NCI-H128 (cell line): Measurements from ENCODE around the gene PCK2.

Experiments used
- DNase-seq: peaks from one replicate; lab custom pipeline; 2025; ENCODE audit not compliant: unreplicated experiment; lab: John Stamatoyannopoulos, UW

PCK2 gene

DNA sequence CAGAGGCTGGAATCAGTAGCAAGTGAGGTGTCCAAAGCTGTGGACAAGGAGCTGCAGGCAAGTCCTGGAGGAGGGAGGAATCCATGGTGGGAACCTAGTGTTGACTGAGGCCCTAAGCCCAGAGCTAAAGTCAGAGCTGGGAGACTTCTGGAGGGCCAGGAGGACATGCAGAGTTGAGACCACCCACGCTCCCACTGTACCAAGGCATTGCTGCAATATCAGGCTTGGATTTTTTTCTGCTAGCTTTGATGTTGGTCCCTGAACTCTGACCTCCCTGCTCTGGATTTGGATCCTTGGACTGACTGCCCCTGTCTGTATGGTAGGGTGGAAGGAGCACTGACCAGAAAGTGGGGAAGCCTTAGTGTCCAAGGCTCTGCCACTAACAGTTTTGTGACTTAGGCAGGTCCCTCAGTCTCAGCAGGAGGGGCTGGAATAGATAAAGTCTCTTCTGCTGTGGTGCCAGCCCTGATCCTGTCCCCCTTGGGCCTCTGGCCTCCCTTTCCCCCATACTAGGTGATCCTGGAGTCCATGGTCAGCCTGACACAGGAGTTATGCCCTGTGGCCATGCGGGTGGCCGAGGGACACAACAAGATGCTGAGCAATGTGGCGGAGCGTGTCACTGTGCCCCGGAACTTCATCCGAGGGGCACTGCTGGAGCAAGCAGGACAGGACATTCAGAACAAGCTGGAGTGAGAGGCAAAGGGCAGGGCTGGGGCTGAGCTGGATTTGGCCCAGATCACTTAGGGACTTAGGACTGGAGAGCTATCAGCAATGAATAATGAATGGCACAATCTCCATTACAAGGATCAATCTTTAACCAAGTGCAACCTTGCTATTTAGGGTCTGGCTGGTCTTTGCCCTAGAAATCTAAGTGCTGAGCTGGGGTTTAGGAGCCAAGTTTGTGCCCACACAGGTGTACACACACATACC, 32.9 kb upstream of the PCK2 start:
- no peak for DNase-seq

DNA sequence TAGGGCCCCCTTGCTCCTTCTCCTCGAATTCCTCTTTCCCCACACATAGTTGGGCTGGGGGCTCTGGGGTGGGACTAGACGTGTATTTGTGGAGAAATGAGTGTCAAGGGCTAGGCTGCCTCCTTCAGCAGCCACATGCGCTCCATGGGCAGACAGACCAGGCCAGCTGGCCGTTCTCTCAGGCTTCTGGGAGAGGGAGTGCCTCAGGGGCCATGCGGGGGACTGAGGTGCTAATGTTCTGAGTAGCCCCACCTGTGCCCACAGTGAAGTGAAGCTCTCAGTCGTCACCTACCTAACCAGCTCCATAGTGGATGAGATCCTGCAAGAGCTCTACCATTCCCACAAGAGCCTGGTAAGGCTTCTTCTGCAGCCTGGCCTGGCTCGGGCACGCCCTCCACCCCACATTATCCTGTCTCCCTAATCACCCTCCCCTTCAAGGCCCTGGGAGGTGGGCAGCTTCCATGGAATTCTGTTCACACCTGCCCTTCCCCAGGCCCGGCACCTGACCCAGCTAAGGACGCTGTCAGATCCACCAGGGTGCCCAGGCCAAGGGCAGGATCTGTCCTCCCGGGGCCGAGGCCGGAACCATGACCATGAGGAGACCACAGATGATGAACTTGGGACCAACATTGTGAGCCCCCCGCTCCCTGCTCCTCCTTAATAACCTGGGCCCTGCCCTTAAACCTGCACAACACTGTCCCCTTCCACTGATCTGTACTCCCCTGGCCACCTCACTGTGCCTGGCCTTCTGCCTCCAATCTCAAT, 31.7 kb upstream of the PCK2 start:
- no peak for DNase-seq

DNA sequence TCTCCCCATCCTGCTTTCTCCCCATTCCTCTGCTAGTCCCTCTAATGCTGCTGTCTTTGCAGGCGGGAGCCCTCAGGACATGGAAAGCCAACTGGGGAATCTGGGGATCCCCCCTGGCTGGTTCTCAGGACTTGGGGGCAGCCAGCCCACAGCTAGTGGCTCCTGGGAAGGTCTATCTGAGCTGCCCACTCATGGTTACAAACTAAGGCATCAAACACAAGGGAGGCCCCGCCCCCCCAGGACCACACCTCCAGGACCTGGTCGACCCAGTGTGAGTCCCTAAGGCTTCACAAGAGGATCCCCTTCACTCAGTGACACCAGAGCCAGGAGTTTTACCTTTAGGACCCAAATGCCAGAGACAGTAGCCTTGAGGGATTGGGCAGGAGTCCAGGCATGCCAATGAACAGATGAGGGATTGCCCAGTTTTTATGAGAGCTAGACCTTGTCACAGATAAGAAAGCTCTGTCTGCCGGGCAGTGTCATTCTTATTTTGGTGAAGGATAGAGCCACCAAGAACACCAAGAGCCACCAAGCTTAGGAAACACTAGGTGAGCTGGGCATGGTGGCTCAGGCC, 30.8 kb upstream of the PCK2 start:
- DNase-seq = no peak

DNA sequence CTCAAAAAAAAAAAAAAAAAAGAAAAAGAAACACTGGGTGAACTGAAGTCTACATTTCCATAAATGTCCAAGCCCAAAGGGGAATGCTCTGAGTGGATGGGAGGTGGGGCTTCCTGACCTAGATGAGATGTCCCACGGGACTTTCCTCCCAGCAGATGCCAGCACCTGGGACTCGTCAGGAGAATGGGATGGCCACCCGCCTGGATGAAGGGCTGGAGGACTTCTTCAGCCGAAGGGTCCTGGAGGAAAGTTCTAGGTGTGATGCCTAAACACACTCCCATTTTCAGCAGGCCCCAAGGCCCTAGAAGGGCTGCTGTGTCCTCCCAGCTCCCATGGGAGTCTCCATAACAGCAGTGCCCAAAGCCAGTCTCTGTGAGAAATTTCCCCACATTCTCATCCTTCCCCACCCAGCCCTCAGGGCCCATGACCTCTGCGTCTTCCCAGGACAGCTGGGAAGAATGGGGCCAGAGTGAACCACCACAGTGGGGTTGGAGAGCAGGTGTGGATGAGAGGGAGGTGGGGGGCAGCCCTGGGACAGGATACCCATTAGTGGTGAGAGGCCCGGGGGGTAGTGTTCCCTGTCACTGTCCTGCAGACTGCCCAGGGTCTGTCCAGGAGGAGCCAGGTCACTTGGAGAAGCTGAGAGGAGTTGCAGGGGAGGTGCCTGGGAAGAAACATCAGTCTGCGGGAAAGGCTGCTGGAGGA, 29.9 kb upstream of the PCK2 start:
- no peak for DNase-seq

DNA sequence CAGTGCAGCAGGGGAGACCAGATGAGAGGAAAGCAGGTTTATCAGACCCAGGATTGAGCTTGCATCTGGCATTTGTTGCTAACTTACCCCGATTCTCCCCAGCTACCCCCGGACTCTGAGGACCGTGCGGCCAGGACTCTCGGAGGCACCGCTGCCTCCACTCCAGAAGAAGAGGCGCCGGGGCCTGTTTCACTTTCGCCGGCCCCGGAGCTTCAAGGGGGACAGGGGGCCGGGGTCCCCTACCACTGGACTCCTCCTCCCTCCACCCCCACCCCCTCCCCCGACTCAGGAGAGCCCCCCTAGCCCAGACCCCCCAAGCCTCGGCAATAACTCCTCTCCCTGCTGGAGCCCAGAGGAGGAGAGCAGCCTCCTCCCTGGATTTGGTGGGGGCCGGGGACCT, 29.3 kb upstream of the PCK2 start:
- no peak for DNase-seq

DNA sequence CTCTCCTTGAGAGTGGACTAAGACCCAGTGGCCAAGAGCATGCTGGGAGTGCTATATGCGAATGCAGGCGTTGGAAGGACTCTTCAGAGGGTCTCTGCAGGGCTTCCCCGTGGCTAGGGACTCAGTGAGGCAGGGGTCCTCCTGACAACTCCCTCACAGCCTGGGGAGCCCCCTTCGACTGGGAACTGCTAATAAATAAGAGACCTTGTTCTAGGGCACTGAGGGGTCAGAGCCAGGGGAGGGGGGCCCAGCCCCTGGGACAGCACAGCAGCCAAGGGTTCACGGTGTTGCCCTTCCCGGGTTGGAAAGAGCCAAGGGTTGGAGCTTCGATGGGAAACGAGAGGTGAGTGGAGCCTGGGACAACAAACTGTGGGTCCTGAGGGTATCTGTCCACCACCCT, 28.7 kb upstream of the PCK2 start:
- DNase-seq = no peak

DNA sequence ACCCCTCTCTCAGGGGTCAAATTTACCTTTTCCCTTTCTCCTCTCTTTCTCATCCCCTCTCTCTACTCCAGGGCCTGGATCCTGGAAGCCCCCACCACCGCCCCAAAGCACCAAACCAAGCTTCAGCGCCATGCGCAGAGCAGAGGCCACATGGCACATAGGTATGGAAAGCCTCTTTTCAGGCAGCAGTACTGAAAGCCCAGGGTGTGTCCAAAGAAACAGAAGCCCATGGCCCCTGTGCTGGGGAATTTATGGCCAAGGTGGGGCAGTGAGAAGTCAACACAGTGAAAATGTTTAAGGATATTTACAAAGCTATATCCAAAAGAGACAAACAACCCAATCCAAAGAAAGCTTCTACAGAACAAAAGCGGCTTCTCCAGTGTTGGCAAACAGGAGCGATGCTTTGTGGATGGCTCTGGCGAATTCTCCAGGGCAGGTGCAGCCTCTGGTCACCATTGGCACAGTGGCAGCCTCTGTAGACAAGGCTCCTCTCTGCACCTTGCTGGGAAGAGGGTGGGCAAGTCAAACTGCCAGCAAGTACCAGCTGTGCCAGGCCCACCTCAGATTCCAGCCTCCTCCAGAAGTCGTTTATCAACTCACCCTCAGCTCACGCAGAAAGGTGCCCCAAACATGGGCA, 27.5 kb upstream of the PCK2 start:
- DNase-seq = no peak

DNA sequence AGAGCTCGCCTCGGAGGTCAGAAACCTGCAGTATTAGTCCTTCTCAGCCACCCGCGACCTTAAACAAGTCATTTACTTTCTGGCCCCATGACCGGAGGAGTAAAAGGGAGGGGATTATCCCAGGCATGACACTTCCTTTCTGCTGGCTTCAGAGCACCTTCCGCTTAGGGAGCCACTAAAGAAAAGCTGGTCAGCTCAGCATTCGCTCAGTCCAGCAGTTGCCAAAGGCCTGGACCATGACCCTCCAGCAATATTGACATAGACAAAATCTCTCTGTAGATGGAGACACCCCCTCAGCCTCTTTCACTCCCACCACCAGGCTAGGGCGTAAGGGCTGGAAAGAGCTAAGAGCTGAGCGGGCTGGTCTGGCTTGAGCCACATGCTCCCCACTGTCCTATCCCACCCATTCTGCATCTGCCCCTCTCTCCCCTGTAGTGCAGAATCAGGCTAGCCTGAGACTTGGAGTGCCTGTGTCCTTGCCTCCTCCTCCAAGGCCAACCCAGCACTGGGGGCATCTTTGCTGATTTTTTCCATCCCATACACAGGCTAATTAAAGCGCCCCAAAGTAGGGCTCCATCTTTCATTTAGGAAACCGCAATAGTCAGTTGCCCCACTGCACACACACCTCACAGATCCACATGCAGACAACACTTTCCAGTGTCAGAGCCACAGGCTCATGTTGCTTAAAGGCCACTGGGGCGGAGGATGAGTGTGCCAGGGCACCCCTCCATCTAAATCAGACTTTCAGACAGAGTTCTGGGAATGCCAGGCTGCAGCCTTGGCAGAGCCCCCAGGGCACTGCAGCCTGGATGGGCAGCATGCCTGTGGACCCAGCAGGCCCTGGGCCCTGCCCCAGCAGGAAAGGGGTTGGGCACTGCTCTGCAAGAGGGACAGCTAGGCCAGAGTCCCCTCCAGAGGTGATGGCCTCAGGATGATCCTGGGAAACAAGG, 26.7 kb upstream of the PCK2 start:
- DNase-seq = no peak

DNA sequence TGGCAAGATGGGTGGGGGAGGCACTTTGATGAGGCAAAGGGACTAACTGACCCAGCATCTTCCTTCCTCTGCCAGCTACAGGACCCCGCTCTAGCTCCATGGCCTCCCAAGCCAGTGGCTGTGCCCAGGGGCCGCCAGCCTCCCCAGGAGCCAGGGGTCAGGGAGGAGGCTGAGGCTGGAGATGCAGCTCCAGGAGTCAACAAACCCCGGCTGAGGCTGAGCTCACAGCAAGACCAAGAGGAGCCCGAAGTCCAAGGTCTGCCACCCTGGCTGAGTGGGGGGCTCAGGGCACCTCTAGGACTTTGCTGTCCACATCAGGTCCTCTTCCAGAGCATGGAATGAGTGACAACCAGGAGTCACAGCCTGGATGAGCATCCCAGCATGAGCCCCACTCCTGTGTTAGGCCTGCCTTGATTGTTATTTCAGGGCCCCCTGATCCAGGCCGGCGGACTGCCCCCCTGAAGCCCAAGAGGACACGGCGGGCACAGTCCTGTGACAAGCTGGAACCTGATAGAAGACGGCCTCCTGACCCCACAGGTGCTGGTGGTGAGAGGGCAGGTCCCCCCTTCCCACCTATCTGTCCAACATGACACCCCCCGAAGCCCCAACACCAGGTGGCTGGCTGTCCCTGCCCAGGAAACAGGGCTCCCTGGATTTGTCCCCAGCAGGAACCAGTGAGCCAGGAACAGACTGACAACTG, 25.2 kb upstream of the PCK2 start:
- no peak for DNase-seq

DNA sequence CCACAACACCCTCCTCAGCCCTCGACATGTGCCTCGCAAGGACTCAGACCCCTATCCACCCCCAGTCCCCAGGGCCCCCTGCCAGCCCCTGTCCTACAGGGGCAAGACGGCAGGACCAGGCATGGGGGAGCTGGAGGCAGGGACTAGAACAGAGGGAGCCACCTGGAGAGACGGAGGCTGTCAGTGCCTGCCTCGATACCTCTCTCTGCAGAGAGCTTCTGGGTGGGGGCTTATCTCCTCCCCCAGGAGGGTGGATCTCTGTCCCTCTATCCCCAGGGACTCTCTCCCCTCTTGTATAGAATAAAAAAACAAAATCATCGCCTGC, 24.7 kb upstream of the PCK2 start:
- no peak for DNase-seq

DNA sequence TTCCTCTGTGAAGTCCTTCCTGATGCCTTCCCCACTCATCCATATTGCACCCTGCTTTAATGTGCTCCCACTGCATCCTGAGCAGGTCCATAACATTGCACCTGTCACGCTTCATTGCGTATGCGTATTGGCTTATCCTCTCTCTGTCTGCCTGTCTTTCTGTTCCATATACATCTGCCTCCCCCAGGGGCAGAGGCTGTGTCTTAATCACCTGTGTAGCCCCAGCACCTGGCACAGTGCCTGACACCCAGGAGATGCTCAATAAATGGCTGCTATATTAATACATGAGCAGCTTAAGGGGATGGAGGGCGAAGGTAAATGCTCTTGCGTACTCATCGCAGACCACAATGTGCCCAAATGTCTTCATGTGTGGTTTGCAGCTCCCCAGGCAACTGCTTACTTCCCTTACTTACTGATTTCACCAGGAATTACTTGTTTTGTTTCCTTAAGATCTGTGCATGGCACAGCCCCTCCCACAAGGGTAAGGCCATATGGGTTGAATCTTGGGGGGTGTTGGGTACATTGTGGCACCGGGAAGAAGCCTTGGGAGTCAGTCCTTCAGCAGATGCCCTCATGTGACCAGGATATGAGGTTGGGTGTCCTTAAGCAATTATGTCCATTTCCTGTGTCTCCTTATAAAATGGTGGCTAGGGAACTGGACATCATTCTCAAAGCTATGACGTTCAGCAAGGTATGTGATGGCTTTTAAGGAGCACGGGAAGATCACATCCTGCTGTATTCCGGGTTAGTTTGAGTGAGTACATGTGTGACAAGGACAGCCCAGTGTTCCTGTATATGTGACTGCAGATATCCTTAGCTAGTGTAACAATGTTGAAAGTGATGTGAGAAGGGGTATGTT, 23.6 kb upstream of the PCK2 start:
- no peak for DNase-seq

DNA sequence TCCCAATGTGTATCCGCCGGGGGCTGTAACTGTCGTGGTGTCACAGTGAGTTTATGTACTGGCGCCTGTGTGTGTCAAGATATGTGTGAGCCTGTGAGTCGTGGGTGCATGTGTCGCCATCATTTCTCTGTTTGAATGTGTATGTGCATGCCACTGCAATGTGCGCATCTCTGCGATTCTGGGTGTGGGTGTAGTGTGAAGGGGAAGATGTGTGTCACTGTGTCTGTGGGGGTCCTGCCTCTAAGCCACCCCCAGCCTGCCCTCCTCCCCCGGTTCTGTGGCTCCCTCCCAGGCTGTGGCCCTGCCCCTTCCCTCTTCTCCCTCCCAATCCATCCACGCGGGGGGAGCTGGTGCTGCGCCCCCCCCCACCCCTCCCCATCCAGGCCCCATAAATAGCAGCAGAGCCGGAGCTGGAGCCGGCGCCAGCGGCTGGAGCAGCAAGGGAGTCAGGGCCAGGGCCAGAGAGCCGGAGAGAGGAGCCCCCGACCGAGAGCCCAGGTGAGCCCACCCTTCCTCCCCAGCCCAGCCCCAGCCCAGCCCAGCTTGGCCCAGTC, 22.9 kb upstream of the PCK2 start, which contains the start of gene CPNE6:
TSS of gene CPNE6 (plus strand) at position 419 of the 554 bp plus-strand sequence. CDS start 1,375 bp downstream, outside the sequence.
- DNase-seq = no peak

DNA sequence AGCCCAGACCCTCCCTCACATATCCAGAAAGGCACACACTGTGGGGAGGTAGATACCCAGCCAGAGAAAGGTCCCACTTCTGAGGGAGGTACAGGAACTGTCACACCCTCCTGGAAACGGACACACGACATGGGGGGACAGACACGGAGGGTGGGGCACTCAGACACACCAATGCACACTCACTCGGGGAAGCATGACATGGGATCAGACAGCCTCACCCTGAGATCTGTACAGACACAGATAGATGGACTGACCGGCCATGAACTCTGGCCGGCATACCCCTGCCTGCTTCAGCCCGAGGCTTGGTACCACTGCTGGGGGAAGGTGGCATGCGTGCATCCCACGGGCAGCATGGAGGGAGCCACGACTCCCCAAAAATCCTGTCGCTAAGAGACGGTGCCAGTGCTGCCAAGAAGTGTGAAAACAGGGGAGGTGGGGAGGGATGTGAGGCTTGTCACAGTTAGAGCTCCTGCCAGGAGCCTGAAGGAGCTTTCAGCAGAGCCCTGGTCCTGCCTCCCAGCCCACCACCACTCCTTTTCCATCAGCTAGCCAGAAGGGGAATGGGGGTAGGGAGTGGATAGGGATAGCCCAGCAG, 22.2 kb upstream of the PCK2 start:
- DNase-seq = no peak

DNA sequence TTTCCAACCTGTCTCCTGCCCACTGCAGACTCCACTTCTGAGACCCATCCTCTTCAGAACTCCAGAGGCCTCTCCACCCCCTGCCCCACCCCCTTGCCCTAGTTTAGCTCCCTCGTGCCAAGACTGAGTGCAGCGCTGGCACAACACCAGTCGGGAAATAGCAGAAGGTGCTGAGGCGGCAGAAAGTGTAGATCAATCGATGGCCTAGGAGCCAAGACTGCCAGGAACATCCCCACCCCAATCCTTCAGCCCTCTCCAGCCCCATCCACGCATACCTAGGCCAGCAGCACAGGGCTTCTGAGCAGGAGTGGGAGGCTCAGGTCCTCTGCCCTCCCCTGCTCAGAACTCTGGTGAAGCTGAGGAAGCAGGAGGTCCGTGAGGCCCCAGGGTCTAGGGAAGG, 21.7 kb upstream of the PCK2 start:
- DNase-seq = no peak

DNA sequence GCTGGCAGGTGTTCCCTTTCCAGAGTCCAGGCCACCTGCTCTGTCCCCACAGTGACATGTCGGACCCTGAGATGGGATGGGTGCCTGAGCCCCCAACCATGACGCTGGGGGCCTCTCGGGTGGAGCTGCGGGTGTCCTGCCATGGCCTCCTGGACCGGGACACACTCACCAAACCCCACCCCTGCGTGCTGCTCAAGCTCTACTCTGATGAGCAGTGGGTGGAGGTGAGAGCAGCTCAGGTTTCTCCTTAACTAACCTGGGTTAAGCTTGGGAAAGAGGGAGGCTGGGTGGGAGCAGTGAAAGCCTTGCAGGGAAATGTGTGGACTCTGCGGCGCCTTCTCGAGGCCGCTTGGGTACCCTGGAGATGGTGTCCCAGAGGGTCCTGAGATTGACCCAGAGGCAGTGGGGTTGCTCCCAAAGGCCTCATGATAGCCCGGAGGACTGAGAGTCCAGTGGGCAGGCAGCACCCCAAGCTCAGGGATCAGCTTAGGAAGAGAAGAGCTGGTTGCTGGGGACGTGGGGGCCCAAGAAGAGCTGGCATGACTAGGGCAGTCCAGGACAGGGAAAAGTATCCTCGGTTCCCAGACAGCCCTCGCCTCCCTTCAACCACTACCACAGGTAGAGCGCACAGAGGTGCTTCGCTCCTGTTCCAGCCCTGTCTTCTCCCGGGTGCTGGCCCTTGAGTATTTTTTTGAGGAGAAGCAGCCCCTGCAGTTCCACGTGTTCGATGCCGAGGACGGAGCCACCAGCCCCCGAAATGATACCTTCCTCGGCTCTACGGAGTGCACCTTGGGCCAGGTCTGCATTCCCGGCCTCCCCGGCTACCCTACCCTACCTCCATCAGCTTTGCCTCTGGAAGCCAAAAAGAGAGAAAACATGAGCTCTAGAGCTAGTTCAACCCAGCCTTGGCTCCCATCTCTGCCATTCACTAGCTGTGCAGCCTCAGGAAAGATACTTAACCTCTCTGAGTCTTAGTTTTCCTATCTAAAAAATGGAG, 20.9 kb upstream of the PCK2 start:
- DNase-seq = no peak
